Parathyroid adenoma (tissue), 2 donors: Measurements from ENCODE around the gene IGFN1.

Source experiments
- H2AFZ ChIP-seq: fragments of 300-600 bp; sonication (generic); one replicate; pipeline ENCODE4 v1.7.0; 2017; ENCODE audit warnings: antibody characterized with exemption, mild to moderate bottlenecking
- H3K27ac ChIP-seq: fragments of 300-600 bp; sonication (generic); one replicate; pipeline ENCODE4 v1.7.0; 2017
- H3K27me3 ChIP-seq: fragments of 300-600 bp; sonication (generic); one replicate; pipeline ENCODE4 v1.7.0; 2017; ENCODE audit warnings: low read length; ENCODE audit not compliant: control insufficient read depth, insufficient read depth
- H3K36me3 ChIP-seq: fragments of 300-600 bp; sonication (generic); one replicate; pipeline ENCODE4 v1.7.0; 2017; ENCODE audit warnings: low read length; ENCODE audit not compliant: control insufficient read depth, insufficient read depth
- H3K4me1 ChIP-seq: fragments of 300-600 bp; sonication (generic); one replicate; pipeline ENCODE4 v1.7.0; 2017; ENCODE audit warnings: control low read depth
- H3K4me2 ChIP-seq: fragments of 300-600 bp; sonication (generic); one replicate; pipeline ENCODE4 v1.7.0; 2017; ENCODE audit warnings: low read length
- H3K4me3 ChIP-seq: fragments of 300-600 bp; sonication (generic); one replicate; pipeline ENCODE4 v1.7.0; 2017; ENCODE audit warnings: low read depth, low read length
- H3K79me2 ChIP-seq: fragments of 300-600 bp; sonication (generic); one replicate; pipeline ENCODE4 v1.7.0; 2017; ENCODE audit warnings: control low read depth
- H3K9ac ChIP-seq: fragments of 300-600 bp; sonication (generic); one replicate; pipeline ENCODE4 v1.7.0; 2017; ENCODE audit warnings: mild to moderate bottlenecking
- H3K9me3 ChIP-seq: fragments of 300-600 bp; sonication (generic); one replicate; pipeline ENCODE4 v1.7.0; 2017; ENCODE audit warnings: low read length; ENCODE audit not compliant: control insufficient read depth
- TF ChIP-seq, protein P1 (sequence below): fragments of 300-600 bp; sonication (generic); IDR thresholded peaks from one replicate; pipeline ENCODE4 v1.7.0; 2017; ENCODE audit warnings: antibody characterized with exemption, mild to moderate bottlenecking
- donor health status: primary hyperparathyroidism.

IGFN1 gene

DNA sequence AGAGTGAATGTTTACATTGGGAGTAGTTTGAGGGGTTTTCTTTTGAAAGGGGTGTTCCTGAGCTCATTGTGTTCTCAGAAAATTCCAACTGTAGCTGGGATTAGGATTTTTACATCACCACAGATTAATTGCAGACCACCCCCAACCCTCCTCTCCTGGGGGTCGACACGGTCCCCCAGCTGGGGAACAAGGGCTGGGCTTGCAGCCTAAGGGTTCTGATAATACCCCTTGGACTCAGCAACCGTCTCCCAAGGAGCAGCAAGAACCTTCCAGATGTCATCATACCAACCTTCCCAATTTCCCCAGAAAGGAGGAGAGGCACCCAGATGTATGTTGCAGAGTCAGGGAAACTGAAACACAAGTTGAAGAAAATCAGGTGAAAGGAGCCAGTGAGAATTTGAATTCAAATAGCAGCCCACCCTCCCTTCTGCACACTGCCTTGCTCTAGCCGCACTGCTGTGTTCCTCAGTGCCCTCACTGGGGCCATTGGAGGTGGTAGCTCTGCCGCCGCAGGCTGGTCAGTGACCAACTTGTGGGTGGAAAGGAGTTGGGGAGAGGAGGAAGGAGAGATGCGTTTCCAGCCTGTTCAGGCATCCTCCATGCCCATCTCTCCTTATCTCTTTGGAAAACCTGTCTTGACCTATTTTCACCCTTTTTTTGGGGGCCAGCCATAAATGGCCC, 14.7 kb upstream of the IGFN1 start:
- TF ChIP-seq, protein P1, sequence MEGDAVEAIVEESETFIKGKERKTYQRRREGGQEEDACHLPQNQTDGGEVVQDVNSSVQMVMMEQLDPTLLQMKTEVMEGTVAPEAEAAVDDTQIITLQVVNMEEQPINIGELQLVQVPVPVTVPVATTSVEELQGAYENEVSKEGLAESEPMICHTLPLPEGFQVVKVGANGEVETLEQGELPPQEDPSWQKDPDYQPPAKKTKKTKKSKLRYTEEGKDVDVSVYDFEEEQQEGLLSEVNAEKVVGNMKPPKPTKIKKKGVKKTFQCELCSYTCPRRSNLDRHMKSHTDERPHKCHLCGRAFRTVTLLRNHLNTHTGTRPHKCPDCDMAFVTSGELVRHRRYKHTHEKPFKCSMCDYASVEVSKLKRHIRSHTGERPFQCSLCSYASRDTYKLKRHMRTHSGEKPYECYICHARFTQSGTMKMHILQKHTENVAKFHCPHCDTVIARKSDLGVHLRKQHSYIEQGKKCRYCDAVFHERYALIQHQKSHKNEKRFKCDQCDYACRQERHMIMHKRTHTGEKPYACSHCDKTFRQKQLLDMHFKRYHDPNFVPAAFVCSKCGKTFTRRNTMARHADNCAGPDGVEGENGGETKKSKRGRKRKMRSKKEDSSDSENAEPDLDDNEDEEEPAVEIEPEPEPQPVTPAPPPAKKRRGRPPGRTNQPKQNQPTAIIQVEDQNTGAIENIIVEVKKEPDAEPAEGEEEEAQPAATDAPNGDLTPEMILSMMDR, result no peak
- no peaks in the 10 kb centered on the region for H3K9me3 ChIP-seq
- H3K4me3 ChIP-seq, result no peak overlapping the region
- no peak overlapping the region for H3K9ac ChIP-seq
- no peaks in the 10 kb centered on the region for H3K36me3 ChIP-seq
- no peak overlapping the region for H2AFZ ChIP-seq
- H3K27me3 ChIP-seq, result no peaks in the 10 kb centered on the region
- H3K4me2 ChIP-seq, result no peak overlapping the region
- no peaks in the 10 kb centered on the region for H3K79me2 ChIP-seq
- H3K4me1 ChIP-seq, result no peaks in the 10 kb centered on the region
- no peak overlapping the region for H3K27ac ChIP-seq

DNA sequence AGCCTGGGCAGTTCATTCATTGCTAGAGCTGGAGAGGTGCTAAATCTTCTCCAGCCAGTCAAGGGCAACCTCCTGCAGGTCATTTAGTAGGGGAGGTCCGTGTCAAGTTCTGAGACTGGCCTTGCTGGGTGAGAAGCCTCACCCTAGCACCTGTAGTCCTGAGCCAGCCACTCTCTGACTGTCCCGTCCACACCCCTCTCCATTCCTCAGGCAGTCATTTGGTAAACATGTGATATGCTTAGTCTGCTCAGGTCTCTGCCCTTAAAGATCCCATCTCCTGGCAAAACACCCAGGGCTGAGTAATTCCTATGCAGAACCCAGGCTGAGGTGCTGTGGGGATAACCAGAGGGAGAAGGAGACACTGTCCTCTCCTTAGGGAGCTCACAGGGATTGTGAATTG, 13.7 kb upstream of the IGFN1 start:
- Histone ChIP-seq H3K27me3 (no peaks in the 10 kb centered on the region), H3K4me1 (no peaks in the 10 kb centered on the region), H3K79me2 (no peaks in the 10 kb centered on the region), H3K9me3 (no peaks in the 10 kb centered on the region), H2AFZ (no peak overlapping the region), H3K27ac (no peak overlapping the region), H3K9ac (no peak overlapping the region), H3K36me3 (no peaks in the 10 kb centered on the region), H3K4me3 (no peak overlapping the region), H3K4me2 (no peak overlapping the region)
- TF ChIP-seq, protein P1, result no peak

DNA sequence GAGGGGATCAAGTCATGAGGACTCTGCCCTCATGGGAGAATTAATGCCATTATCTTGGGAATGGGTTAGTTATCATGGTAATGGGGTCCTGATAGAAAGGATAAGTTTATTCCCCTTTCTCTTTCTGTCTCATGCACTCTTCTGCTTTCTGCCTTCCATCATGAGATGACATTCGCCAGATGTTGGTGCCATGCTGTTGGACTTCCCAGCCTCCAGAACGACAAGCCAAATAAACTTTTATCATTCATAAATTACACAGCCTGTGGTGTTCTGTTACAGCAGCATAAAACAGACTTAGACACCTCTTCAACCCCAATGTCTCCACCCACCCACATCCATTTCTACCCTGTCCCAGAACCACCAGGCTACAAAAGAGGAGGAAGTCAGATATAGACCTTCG, 11.9 kb upstream of the IGFN1 start:
- Histone ChIP-seq H3K9me3 (no peaks in the 10 kb centered on the region), H3K9ac (no peak overlapping the region), H3K4me1 (no peaks in the 10 kb centered on the region), H2AFZ (no peak overlapping the region), H3K4me3 (no peak overlapping the region), H3K4me2 (no peak overlapping the region), H3K27ac (no peak overlapping the region), H3K27me3 (no peaks in the 10 kb centered on the region), H3K36me3 (no peaks in the 10 kb centered on the region), H3K79me2 (no peaks in the 10 kb centered on the region)
- TF ChIP-seq, protein P1, result no peak

DNA sequence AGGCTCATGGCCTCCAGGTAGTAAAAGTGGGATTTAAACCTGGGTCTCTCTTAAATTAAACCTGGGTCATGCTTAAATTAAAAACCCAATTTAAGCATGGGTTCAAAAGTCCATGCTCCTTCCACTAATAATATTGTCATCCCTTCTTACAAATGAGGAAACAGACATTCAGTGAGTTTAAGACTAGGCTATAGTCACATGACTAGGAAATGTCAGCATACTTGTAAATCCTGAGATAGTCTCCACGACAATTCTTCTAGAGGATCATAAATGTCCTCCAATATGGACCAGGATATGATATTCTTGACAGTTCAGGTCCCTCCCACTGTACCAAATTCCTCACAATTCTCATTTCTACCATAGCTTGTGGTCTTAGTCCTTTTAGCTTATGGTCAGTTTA, 10.5 kb upstream of the IGFN1 start:
- Histone ChIP-seq H3K27ac (no peak overlapping the region), H3K4me3 (no peak overlapping the region), H3K9ac (no peak overlapping the region), H3K79me2 (no peaks in the 10 kb centered on the region), H3K4me1 (no peaks in the 10 kb centered on the region), H3K9me3 (no peaks in the 10 kb centered on the region), H2AFZ (no peak overlapping the region), H3K36me3 (no peaks in the 10 kb centered on the region), H3K27me3 (no peaks in the 10 kb centered on the region), H3K4me2 (no peak overlapping the region)
- TF ChIP-seq, protein P1, result no peak

DNA sequence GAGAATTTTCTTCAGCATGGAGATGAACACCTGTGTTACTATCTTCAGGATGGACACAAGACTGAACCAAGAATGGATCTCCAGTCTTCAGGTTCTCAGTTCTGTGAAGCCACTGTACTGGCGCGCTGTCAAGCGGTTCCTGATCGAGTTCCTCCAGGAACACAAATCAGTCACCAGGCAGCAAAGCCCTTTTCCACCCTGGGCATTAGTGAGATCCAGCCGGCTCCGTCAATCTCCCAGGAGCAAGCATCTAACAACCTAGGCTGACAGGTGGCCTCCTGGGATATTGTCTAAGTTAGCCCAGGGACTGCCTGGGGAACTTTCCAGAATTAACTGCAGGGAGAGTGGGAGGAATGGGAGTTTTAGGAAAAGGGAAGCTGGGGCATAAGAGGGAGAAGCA, 9.7 kb upstream of the IGFN1 start:
- H3K27me3 ChIP-seq, result no peaks in the 10 kb centered on the region
- H3K4me2 ChIP-seq, result no peak overlapping the region
- no peak overlapping the region for H3K9ac ChIP-seq
- no peaks in the 10 kb centered on the region for H3K9me3 ChIP-seq
- H3K4me1 ChIP-seq, result no peaks in the 10 kb centered on the region
- H3K79me2 ChIP-seq, result no peaks in the 10 kb centered on the region
- TF ChIP-seq, protein P1, result no peak
- no peaks in the 10 kb centered on the region for H3K36me3 ChIP-seq
- H2AFZ ChIP-seq, result no peak overlapping the region
- no peak overlapping the region for H3K27ac ChIP-seq
- H3K4me3 ChIP-seq, result no peak overlapping the region
